Left ventricle myocardium inferior (tissue), 1 donor: ENCODE measurements around the gene UNC13B. TPM values are rescaled to one million over a fixed set of nuclear protein-coding genes. Genes with fewer than 3 reads are reported as not detected.
A peak's percentile ranks its signal among the peaks of the same experiment; 100 is the strongest.

Experiments
- DNase-seq: peaks from one replicate; pipeline ENCODE4 v3.0.0-alpha.2; 2020
- H3K27ac ChIP-seq: fragments of 200-600 bp; replicated peaks from 2 replicates; pipeline ENCODE4 v1.8.0; 2021
- H3K27me3 ChIP-seq: fragments of 200-600 bp; 2 replicates; pipeline ENCODE4 v1.8.0; 2021; ENCODE audit warnings: low read depth
- H3K36me3 ChIP-seq: fragments of 200-600 bp; 2 replicates; pipeline ENCODE4 v1.8.0; 2021
- H3K4me1 ChIP-seq: fragments of 200-600 bp; 2 replicates; pipeline ENCODE4 v1.8.0; 2021
- H3K4me3 ChIP-seq: fragments of 200-600 bp; 2 replicates; pipeline ENCODE4 v1.8.0; 2021; ENCODE audit warnings: mild to moderate bottlenecking, moderate library complexity
- H3K9me3 ChIP-seq: fragments of 200-600 bp; replicated peaks from 2 replicates; pipeline ENCODE4 v1.8.0; 2021
- intact Hi-C: fragments of 100-400 bp; cut with micrococcal nuclease; formaldehyde crosslinking; loops from one replicate; pipeline ENCODE4 v1.11.0; 2022
- total RNA-seq: library from RNA; stranded (reverse); fragmentation: NEBNext Ultra II Directional; extraction: Animal tissue kit (Norgen Biotek cat#: 25700); gene quantifications from one replicate; pipeline ENCODE4 v1.2.1, GENCODE V29; 2021
- TF ChIP-seq, protein P1 (sequence below): fragments of 200-600 bp; IDR thresholded peaks from 2 replicates; pipeline ENCODE4 v1.8.0; 2021; ENCODE audit warnings: antibody characterized with exemption, mild to moderate bottlenecking, borderline replicate concordance
- donor health status: DM: no; HTN: yes; CAD: no; lungs with severe emphysema.

Gene UNC13B
- total RNA-seq, 1 donor from 2014 or later: 21.6 TPM

DNA sequence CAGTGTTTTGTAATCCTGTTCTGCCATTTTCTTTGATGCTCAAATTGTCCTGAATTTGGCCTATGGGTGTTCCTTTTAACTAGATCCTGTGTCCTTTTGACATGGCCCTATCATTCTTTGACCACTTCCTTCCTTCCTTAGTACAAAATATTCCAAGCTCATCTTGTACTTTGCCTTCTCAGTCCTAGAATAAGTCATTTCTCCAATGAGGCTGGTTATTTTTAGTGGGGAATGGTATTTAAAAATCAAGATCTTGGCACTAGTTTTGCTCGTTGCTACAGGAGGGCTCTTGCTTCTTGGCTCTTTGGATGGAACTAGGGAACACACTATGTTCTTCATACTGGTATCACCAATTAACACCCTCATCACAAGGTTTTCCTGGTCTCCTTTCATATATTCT, 108.1 kb downstream of the UNC13B start:
- TF ChIP-seq, protein P1, sequence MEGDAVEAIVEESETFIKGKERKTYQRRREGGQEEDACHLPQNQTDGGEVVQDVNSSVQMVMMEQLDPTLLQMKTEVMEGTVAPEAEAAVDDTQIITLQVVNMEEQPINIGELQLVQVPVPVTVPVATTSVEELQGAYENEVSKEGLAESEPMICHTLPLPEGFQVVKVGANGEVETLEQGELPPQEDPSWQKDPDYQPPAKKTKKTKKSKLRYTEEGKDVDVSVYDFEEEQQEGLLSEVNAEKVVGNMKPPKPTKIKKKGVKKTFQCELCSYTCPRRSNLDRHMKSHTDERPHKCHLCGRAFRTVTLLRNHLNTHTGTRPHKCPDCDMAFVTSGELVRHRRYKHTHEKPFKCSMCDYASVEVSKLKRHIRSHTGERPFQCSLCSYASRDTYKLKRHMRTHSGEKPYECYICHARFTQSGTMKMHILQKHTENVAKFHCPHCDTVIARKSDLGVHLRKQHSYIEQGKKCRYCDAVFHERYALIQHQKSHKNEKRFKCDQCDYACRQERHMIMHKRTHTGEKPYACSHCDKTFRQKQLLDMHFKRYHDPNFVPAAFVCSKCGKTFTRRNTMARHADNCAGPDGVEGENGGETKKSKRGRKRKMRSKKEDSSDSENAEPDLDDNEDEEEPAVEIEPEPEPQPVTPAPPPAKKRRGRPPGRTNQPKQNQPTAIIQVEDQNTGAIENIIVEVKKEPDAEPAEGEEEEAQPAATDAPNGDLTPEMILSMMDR: no peak
- H3K27me3 ChIP-seq: no peaks in the 10 kb centered on the region
- H3K27ac ChIP-seq: peak overlapping the region; percentile 76
- no peaks in the 10 kb centered on the region for H3K9me3 ChIP-seq
- intact Hi-C loops: no loop called here
- no peaks in the 10 kb centered on the region for H3K36me3 ChIP-seq
- DNase-seq: no peak
- no peak overlapping the region for H3K4me3 ChIP-seq
- H3K4me1 ChIP-seq: peaks cover 38% of the 10 kb centered on the region

DNA sequence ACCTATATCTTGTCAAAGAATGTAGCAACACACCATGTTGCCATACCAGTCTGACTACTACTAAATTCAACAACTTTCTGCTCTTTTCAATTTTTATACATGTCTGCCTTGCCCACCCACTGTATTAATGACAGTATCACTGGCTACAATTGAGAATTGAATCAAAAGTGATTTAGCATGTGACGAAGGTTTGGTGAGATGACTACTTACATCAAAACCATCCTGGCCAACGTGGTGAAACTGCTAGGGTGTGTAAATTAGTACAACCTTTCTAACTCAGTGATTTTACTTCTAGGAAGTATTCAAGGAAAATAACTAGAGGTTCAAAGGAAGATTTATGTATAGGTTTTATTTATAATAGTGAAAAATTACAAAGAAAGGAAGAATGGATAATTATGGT, 109.8 kb downstream of the UNC13B start:
- Histone ChIP-seq H3K4me1 (peaks cover 43% of the 10 kb centered on the region), H3K9me3 (no peaks in the 10 kb centered on the region), H3K27ac (peak overlapping the region; percentile 76), H3K4me3 (no peak overlapping the region), H3K36me3 (no peaks in the 10 kb centered on the region), H3K27me3 (no peaks in the 10 kb centered on the region)
- TF ChIP-seq, protein P1: no peak
- DNase-seq: no peak
- intact Hi-C loops: no loop called here

DNA sequence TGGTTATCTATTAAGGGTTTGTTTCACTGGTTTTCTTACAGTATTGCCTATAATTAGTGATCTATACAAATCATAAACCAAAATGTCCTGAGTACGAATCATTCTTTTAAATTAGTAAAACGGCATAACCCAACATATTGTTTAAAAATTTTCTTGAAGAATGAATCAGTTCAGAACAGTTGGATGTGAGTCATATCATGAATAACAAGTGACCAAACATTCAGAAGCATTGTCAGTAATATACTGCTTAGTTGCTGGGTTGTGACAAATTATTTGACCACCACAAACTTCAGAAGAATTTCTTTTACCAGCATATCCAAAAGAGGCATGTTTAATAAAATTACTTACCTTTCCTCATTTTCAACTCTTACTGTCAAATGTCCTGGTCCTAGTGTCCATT, 111.2 kb downstream of the UNC13B start:
- Histone ChIP-seq H3K27ac (no peak overlapping the region), H3K4me3 (no peak overlapping the region), H3K27me3 (no peaks in the 10 kb centered on the region), H3K9me3 (no peaks in the 10 kb centered on the region), H3K4me1 (peaks cover 47% of the 10 kb centered on the region), H3K36me3 (no peaks in the 10 kb centered on the region)
- no peak for DNase-seq
- intact Hi-C loops: no loop called here
- TF ChIP-seq, protein P1: no peak

DNA sequence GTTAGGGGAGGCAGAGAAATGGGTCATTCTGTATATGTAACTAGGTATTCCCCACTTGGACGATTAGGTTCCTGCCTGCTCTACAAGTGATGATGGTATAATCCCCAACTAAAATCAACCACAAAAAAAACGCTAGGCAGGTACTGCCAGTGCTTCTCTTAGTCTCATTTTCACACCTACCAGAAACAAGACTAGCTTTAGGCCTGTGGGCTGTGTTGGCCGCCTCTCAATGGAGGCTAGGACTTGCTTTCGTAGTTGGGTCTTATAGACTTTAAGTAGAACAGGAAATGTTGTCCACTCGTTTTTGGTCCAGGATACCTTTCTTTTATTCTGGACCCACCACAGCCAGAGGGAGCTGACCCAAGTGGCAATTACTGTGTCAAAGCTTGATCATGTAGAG, 111.8 kb downstream of the UNC13B start:
- TF ChIP-seq, protein P1: no peak
- Histone ChIP-seq H3K27me3 (no peaks in the 10 kb centered on the region), H3K4me3 (no peak overlapping the region), H3K9me3 (no peaks in the 10 kb centered on the region), H3K4me1 (peaks cover 47% of the 10 kb centered on the region), H3K36me3 (no peaks in the 10 kb centered on the region), H3K27ac (no peak overlapping the region)
- intact Hi-C loops: no loop called here
- no peak for DNase-seq

DNA sequence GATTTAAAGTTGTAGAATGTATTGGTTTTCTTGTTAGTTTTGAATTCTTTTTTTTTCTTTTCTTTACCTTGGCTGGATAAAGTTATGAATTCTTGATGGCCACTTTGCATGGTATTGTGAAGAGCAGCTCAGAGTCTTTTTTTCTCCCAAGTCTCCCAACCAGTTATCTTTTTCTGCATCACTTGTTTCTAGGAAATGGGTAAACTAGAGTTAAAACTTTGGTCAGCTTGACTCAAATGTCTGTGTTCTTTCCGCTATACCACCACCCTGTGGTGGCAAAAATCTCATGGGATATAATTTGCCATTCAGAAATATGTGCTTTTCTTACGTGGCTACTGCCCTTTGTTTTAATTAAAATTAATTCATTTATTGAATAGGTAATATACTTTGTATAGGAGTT, 113.2 kb downstream of the UNC13B start:
- no peaks in the 10 kb centered on the region for H3K9me3 ChIP-seq
- no peak for DNase-seq
- no peak overlapping the region for H3K4me3 ChIP-seq
- H3K36me3 ChIP-seq: no peaks in the 10 kb centered on the region
- TF ChIP-seq, protein P1: no peak
- intact Hi-C loops: no loop called here
- no peak overlapping the region for H3K27ac ChIP-seq
- peaks cover 36% of the 10 kb centered on the region for H3K4me1 ChIP-seq
- no peaks in the 10 kb centered on the region for H3K27me3 ChIP-seq

DNA sequence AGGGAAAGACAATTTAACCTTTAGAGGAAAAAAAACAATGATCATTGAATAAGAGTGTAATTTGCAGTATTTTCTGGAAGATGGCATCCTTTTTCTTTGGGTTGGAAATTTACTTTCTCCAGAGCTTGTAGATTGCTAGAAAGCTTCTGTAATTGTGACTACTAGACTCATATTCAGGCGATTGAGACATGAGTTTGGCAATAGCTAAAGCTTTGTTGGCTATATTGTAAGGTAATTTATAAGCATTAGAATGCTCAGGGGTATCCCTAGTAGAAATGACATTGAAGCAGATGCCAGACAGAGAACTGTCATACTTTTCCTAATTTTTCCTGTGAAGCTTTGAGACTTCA, 115.3 kb downstream of the UNC13B start:
- Histone ChIP-seq H3K27ac (peak overlapping the region; percentile 78), H3K4me3 (peak overlapping the region; percentile 48), H3K9me3 (no peaks in the 10 kb centered on the region), H3K4me1 (peaks cover 40% of the 10 kb centered on the region), H3K27me3 (no peaks in the 10 kb centered on the region), H3K36me3 (no peaks in the 10 kb centered on the region)
- intact Hi-C loops: no loop called here
- DNase-seq: no peak
- TF ChIP-seq, protein P1: no peak
